ENCODE results near the gene EPHB2.

- TF ChIP-seq CTCF (IDR thresholded peaks at IDR 0.05) (no peak), POLR2A (IDR thresholded peaks at IDR 0.05) (no peak)
Observed at GRCh38 chr1:22819361-22819760, 108.7 kb downstream of the EPHB2 start.
